ENCODE measurements around the gene CRBN. TPM values are rescaled to one million over a fixed set of nuclear protein-coding genes. Genes with fewer than 3 reads are reported as not detected.

CRBN gene
- total and polyA plus RNA-seq, 9 of the 15 experiments (the other 6 are each of a cell fraction or from before 2014, with no cell fraction given) = 40.8 to 331 (median 57.4) TPM

DNA sequence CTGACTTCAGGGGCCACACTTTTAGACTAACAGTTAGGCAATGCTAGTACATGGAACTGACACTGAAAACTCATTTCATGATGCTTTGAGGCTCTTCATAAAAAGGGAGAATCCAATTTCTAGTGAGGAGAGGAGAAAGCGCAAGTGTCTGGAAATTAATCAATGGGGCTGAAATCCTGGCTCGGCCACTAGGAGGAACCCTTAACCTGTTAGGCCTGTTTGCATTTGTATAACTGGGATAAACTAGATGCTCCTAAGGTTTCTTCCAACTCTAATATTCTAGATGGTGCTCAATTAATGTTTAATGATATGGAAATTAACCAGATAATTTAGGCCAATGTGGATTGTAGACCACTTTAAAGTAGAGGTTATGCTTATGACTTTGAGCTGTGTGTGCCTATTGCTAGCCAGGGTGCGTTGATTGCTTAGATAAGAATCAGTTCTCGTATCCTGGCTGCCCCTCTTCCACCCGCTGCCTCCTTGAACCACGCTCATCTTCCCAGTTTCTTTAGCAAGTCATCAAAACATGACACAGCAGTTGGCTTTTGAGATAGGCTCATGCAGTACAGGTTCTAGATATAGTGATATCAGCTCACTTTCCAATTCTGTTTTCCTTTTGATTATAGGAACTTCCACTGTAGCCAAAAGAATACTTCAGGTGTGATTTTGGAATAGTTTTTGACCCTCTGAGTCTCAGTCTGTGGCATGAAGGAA, 16.8 kb upstream of the CRBN start (continued):
- TF ChIP-seq MGA (IDR thresholded peaks at IDR 0.05) = no peak
- TF ChIP-seq ELF2 (CRISPR knock-in tag; IDR thresholded peaks at IDR 0.05) = no peak
- no peak for TF ChIP-seq XRCC5 (IDR thresholded peaks at IDR 0.05; ENCODE audit: low read depth, low read length)
- TF ChIP-seq SPI1 (IDR thresholded peaks at IDR 0.05; ENCODE audit: borderline replicate concordance, low read depth, low read length) = no peak
- no peak for TF ChIP-seq DNMT1 (IDR thresholded peaks at IDR 0.05)
- no peak for TF ChIP-seq ETS2 (tag; IDR thresholded peaks at IDR 0.05; ENCODE audit: borderline replicate concordance, poor library complexity, severe bottlenecking)
- TF ChIP-seq ZNF57 (CRISPR knock-in tag; IDR thresholded peaks at IDR 0.05) = no peak
- TF ChIP-seq ZNF512 (tag; IDR thresholded peaks at IDR 0.05) = no peak
- TF ChIP-seq ZEB2 (IDR thresholded peaks at IDR 0.05) = 0 out of 2 replicates have a peak, but pooled peaks have one; percentile 20
- TF ChIP-seq ZNF140 (CRISPR knock-in tag; IDR thresholded peaks at IDR 0.05) = no peak
- TF ChIP-seq BACH1 (tag; IDR thresholded peaks at IDR 0.05) = peak; percentile 63; the same call in 1 of the 2 replicates
- TF ChIP-seq HNRNPL (IDR thresholded peaks at IDR 0.05; ENCODE audit: low read depth, low read length) = no peak
- TF ChIP-seq ZNF3 (CRISPR knock-in tag; IDR thresholded peaks at IDR 0.05) = no peak
- peak; percentile 43; the same call in 1 of the 2 replicates for TF ChIP-seq MAFF (IDR thresholded peaks at IDR 0.05; ENCODE audit: low read length)
- TF ChIP-seq MCM2 (IDR thresholded peaks at IDR 0.05; ENCODE audit: low read depth) = no peak
- no peak for TF ChIP-seq ZNF431 (CRISPR knock-in tag; IDR thresholded peaks at IDR 0.05)
- peak; percentile 45; the same call in 1 of the 2 replicates for TF ChIP-seq ARID1B (IDR thresholded peaks at IDR 0.05)

Measured in K562 (cell line).